Liver (tissue), 3 donors: ENCODE measurements around the gene TGFB1I1.

Experiments
- EGR1 ChIP-seq, 2 donors: IDR thresholded peaks; 2 replicates each; pipeline ENCODE4 v1.6.1; 2016 to 2018; ENCODE audit warnings: antibody characterized with exemption in 2 of 2, low read depth in 2 of 2
- FOXA1 ChIP-seq: IDR thresholded peaks from 2 replicates; pipeline ENCODE4 v1.6.1; 2016; ENCODE audit warnings: antibody characterized with exemption
- RAD21 ChIP-seq, 2 donors: IDR thresholded peaks; 2 replicates each; pipeline ENCODE4 v1.6.1; 2016; ENCODE audit warnings: antibody characterized with exemption in 2 of 2, mild to moderate bottlenecking in 2 of 2
- RXRA ChIP-seq, 2 donors: IDR thresholded peaks; 2 replicates each; pipeline ENCODE4 v1.6.1; 2017 to 2018; ENCODE audit warnings: antibody characterized with exemption in 2 of 2, mild to moderate bottlenecking in 1 of 2
- SP1 ChIP-seq: IDR thresholded peaks from 2 replicates; pipeline ENCODE4 v1.6.1; 2018; ENCODE audit warnings: antibody characterized with exemption, mild to moderate bottlenecking
- TAF1 ChIP-seq: conservative IDR thresholded peaks from 2 replicates; pipeline ENCODE4 v1.6.1; 2016; ENCODE audit warnings: antibody characterized with exemption, mild to moderate bottlenecking
- YY1 ChIP-seq: IDR thresholded peaks from 2 replicates; pipeline ENCODE4 v1.6.1; 2016; ENCODE audit warnings: antibody characterized with exemption, mild to moderate bottlenecking
- TF ChIP-seq, protein P1 (sequence below): fragments of 150-350 bp; IDR thresholded peaks from 2 replicates; pipeline ENCODE4 v1.5.1; 2017; ENCODE audit warnings: improper control_type of control experiment, low read depth, low read length; ENCODE audit not compliant: missing input control
- TF ChIP-seq, protein P2 (sequence below): IDR thresholded peaks from 2 replicates; pipeline ENCODE4 v1.6.1; 2016; ENCODE audit warnings: antibody characterized with exemption, mild to moderate bottlenecking
- TF ChIP-seq, protein P3 (sequence below): IDR thresholded peaks from 2 replicates; pipeline ENCODE4 v1.6.1; 2016; ENCODE audit warnings: antibody characterized with exemption
- TF ChIP-seq, protein P4 (sequence below): IDR thresholded peaks from 2 replicates; pipeline ENCODE4 v1.6.1; 2016; ENCODE audit warnings: antibody characterized with exemption
- donor health status: healthy.
- donor health status: healthy.

GRCh38 chr16:31461921-31462804 lies 9.8 kb upstream of the TGFB1I1 start:
- TF ChIP-seq, protein P1, sequence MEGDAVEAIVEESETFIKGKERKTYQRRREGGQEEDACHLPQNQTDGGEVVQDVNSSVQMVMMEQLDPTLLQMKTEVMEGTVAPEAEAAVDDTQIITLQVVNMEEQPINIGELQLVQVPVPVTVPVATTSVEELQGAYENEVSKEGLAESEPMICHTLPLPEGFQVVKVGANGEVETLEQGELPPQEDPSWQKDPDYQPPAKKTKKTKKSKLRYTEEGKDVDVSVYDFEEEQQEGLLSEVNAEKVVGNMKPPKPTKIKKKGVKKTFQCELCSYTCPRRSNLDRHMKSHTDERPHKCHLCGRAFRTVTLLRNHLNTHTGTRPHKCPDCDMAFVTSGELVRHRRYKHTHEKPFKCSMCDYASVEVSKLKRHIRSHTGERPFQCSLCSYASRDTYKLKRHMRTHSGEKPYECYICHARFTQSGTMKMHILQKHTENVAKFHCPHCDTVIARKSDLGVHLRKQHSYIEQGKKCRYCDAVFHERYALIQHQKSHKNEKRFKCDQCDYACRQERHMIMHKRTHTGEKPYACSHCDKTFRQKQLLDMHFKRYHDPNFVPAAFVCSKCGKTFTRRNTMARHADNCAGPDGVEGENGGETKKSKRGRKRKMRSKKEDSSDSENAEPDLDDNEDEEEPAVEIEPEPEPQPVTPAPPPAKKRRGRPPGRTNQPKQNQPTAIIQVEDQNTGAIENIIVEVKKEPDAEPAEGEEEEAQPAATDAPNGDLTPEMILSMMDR: no peak
- TF ChIP-seq, protein P2, sequence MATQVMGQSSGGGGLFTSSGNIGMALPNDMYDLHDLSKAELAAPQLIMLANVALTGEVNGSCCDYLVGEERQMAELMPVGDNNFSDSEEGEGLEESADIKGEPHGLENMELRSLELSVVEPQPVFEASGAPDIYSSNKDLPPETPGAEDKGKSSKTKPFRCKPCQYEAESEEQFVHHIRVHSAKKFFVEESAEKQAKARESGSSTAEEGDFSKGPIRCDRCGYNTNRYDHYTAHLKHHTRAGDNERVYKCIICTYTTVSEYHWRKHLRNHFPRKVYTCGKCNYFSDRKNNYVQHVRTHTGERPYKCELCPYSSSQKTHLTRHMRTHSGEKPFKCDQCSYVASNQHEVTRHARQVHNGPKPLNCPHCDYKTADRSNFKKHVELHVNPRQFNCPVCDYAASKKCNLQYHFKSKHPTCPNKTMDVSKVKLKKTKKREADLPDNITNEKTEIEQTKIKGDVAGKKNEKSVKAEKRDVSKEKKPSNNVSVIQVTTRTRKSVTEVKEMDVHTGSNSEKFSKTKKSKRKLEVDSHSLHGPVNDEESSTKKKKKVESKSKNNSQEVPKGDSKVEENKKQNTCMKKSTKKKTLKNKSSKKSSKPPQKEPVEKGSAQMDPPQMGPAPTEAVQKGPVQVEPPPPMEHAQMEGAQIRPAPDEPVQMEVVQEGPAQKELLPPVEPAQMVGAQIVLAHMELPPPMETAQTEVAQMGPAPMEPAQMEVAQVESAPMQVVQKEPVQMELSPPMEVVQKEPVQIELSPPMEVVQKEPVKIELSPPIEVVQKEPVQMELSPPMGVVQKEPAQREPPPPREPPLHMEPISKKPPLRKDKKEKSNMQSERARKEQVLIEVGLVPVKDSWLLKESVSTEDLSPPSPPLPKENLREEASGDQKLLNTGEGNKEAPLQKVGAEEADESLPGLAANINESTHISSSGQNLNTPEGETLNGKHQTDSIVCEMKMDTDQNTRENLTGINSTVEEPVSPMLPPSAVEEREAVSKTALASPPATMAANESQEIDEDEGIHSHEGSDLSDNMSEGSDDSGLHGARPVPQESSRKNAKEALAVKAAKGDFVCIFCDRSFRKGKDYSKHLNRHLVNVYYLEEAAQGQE: peak; percentile 68
- TF ChIP-seq RXRA (IDR thresholded peaks at IDR 0.05) (peak; percentile 95 to 97), FOXA1 (peak; percentile 18), RAD21 (IDR thresholded peaks at IDR 0.05) (peak; percentile 39 to 49), SP1 (peak; percentile 96), EGR1 (IDR thresholded peaks at IDR 0.05; ENCODE audit: low read depth in 2 of 2) (peak in 1 of 2 donors; percentile 59), YY1 (peak; percentile 67), TAF1 (no peak)
- TF ChIP-seq, protein P3, sequence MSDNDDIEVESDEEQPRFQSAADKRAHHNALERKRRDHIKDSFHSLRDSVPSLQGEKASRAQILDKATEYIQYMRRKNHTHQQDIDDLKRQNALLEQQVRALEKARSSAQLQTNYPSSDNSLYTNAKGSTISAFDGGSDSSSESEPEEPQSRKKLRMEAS: peak; percentile 87
- TF ChIP-seq, protein P4, sequence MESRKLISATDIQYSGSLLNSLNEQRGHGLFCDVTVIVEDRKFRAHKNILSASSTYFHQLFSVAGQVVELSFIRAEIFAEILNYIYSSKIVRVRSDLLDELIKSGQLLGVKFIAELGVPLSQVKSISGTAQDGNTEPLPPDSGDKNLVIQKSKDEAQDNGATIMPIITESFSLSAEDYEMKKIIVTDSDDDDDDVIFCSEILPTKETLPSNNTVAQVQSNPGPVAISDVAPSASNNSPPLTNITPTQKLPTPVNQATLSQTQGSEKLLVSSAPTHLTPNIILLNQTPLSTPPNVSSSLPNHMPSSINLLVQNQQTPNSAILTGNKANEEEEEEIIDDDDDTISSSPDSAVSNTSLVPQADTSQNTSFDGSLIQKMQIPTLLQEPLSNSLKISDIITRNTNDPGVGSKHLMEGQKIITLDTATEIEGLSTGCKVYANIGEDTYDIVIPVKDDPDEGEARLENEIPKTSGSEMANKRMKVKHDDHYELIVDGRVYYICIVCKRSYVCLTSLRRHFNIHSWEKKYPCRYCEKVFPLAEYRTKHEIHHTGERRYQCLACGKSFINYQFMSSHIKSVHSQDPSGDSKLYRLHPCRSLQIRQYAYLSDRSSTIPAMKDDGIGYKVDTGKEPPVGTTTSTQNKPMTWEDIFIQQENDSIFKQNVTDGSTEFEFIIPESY: peak; percentile 48
